Measurements from ENCODE around the gene IQCH. TPM values are rescaled to one million over a fixed set of nuclear protein-coding genes. Genes with fewer than 3 reads are reported as not detected.
A peak's percentile ranks its signal among the peaks of the same experiment; 100 is the strongest.

The IQCH gene
- total RNA-seq, 1 experiment from 2014 or later, result 1.9 TPM

DNA sequence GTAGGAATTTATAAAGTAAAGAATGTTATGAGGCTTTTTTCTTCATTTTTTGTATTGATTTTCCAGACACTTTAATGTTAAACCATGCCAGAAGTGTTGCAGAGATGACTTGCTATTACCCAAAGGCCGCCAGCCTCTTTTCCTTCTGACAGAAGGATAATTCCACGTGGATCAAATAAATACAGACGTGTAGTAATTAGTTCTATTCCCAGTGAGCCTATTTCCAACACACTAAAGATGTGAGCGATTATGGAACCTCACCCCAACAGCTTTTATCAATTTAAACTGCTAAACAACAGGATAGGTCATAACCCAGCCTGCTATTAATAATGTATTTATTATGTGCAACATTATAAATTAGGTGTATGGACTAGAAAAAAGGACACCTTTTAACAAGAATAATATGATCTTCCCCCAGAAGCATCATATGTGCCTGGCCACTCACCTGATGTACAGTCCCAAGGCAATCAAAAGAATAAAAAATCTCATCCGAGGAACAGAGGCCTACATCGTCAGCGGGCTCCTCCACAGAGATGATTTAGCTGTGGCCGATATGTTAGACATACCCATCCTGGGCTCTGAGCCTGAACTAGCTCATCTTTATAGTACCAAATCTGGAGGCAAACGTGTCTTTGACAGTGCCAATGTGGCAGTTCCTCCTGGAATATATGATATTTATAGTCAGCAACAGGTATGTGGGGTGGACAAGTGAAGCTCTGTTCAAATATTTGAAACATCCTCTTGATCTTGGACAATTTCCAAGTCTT, 140.5 kb downstream of the IQCH start:
- DNase-seq (ENCODE audit: low spot score), result no peak
- no peak for ATAC-seq
- H3K9me3 Mint-ChIP-seq, result no peaks in the 10 kb centered on the region
- peaks cover 17% of the 10 kb centered on the region for H3K27me3 Mint-ChIP-seq (ENCODE audit: low read depth)
- no peak overlapping the region for H3K4me3 Mint-ChIP-seq
- H3K27ac Mint-ChIP-seq, result no peak overlapping the region
- POLR2A ChIA-PET, result no interaction called here
- CTCF ChIA-PET, result no interaction called here
- H3K36me3 Mint-ChIP-seq, result no peaks in the 10 kb centered on the region
- TF ChIP-seq, protein P1, sequence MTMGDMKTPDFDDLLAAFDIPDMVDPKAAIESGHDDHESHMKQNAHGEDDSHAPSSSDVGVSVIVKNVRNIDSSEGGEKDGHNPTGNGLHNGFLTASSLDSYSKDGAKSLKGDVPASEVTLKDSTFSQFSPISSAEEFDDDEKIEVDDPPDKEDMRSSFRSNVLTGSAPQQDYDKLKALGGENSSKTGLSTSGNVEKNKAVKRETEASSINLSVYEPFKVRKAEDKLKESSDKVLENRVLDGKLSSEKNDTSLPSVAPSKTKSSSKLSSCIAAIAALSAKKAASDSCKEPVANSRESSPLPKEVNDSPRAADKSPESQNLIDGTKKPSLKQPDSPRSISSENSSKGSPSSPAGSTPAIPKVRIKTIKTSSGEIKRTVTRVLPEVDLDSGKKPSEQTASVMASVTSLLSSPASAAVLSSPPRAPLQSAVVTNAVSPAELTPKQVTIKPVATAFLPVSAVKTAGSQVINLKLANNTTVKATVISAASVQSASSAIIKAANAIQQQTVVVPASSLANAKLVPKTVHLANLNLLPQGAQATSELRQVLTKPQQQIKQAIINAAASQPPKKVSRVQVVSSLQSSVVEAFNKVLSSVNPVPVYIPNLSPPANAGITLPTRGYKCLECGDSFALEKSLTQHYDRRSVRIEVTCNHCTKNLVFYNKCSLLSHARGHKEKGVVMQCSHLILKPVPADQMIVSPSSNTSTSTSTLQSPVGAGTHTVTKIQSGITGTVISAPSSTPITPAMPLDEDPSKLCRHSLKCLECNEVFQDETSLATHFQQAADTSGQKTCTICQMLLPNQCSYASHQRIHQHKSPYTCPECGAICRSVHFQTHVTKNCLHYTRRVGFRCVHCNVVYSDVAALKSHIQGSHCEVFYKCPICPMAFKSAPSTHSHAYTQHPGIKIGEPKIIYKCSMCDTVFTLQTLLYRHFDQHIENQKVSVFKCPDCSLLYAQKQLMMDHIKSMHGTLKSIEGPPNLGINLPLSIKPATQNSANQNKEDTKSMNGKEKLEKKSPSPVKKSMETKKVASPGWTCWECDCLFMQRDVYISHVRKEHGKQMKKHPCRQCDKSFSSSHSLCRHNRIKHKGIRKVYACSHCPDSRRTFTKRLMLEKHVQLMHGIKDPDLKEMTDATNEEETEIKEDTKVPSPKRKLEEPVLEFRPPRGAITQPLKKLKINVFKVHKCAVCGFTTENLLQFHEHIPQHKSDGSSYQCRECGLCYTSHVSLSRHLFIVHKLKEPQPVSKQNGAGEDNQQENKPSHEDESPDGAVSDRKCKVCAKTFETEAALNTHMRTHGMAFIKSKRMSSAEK (CRISPR knock-in tag; IDR thresholded peaks at IDR 0.05; ENCODE audit: borderline replicate concordance), result no peak
- TF ChIP-seq ESRRA (CRISPR knock-in tag; IDR thresholded peaks at IDR 0.05; ENCODE audit: borderline replicate concordance) (no peak), GRHL2 (CRISPR knock-in tag; IDR thresholded peaks at IDR 0.05; ENCODE audit: insufficient replicate concordance, severe bottlenecking) (no peak)
- TF ChIP-seq, protein P2, sequence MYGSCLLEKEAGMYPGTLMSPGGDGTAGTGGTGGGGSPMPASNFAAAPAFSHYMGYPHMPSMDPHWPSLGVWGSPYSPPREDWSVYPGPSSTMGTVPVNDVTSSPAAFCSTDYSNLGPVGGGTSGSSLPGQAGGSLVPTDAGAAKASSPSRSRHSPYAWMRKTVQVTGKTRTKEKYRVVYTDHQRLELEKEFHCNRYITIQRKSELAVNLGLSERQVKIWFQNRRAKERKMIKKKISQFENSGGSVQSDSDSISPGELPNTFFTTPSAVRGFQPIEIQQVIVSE (CRISPR knock-in tag; IDR thresholded peaks at IDR 0.05; ENCODE audit: borderline replicate concordance), result no peak
- peaks cover 17% of the 10 kb centered on the region for H3K4me1 Mint-ChIP-seq

DNA sequence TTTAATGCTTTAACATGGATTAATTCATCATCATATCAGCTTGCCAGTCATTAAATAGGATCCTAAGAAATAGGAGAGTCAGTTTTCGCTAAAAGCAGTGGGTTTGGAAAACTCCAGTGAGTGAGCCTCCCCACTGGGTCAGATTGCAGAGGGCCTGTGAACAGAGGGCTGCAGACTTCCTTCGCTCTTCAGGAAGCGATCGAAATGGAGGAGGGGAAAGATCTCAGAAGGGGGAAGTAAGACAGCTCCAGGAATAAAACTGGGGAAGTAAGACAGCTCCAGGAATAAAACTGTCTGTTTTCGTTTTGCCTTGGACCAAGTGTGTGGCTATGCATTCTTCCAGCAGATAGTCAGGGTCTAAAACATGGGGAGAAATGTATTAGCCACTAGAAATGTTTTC, 141.5 kb downstream of the IQCH start:
- TF ChIP-seq RELA (CRISPR knock-in tag; IDR thresholded peaks at IDR 0.05; ENCODE audit: borderline replicate concordance), result no peak
- POLR2A ChIA-PET, result no interaction called here
- Mint-ChIP-seq H3K36me3 (no peaks in the 10 kb centered on the region), H3K9me3 (no peaks in the 10 kb centered on the region), H3K4me3 (no peak overlapping the region), H3K27ac (no peak overlapping the region), H3K4me1 (peaks cover 18% of the 10 kb centered on the region), H3K27me3 (ENCODE audit: low read depth) (peaks cover 17% of the 10 kb centered on the region)
- ATAC-seq (0 out of 2 replicates have a peak, but pooled peaks have one; percentile 24), DNase-seq (ENCODE audit: low spot score) (no peak)
- CTCF ChIA-PET, result interaction anchor here (1.2 to 1.4 kb wide), 2 partner anchors 10 to 92 kb away, joined by 3 to 4 read pairs; no protein-coding TSS in a partner anchor

DNA sequence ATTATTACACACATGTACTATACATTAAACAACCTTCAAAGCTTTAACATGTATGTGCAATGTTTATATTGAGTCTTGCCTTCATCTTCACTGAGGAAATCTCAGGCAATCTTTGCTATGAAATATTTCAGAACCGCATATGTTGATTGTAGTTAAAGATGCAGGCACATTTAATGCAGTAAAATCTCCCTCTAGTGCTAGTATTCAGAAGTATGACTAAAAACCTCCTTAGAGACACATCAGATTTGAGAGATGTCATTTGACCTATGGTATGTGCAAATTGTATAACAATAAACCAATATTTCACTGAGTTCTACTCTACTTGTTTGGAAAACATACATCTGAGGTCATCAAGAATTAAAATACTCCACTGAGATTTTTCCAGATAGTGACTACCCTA, 142.6 kb downstream of the IQCH start:
- TF ChIP-seq NFATC4 (CRISPR knock-in tag; IDR thresholded peaks at IDR 0.05), result no peak
- Mint-ChIP-seq H3K9me3 (no peaks in the 10 kb centered on the region), H3K27me3 (ENCODE audit: low read depth) (peaks cover 17% of the 10 kb centered on the region), H3K36me3 (no peaks in the 10 kb centered on the region), H3K27ac (no peak overlapping the region), H3K4me3 (no peak overlapping the region), H3K4me1 (peaks cover 22% of the 10 kb centered on the region)
- CTCF ChIA-PET, result interaction anchor here (1.2 to 1.4 kb wide), 2 partner anchors 11 to 93 kb away, joined by 3 to 4 read pairs; no protein-coding TSS in a partner anchor
- ATAC-seq, result no peak
- POLR2A ChIA-PET, result no interaction called here
- no peak for DNase-seq (ENCODE audit: low spot score)

DNA sequence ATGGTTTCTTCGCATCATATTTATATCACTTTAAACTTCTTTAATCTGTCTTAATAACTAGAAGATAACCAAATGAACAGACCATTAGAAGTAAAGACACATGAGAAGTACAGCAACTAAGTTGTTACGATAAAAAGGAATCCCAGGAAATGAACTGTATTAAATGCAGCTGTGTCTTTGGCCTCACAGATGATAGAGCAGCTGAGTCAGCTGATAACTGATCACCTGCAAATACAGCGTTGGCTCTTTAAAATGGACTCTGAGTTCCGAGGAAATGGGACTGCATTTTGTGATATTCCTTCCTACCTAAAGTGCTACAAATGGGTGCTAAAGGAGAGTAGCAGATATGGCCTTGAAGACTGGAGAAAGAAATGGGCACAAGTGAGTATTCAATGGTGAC, 145.3 kb downstream of the IQCH start:
- CTCF ChIA-PET, result interaction anchor here (0.9 kb wide), 1 partner anchor 433 kb away, joined by 3 read pairs; no protein-coding TSS in a partner anchor

More for the DNA sequence above, 145.3 kb downstream of the IQCH start:
- no peaks in the 10 kb centered on the region for H3K9me3 Mint-ChIP-seq
- peaks cover 37% of the 10 kb centered on the region for H3K4me1 Mint-ChIP-seq
- no peak overlapping the region for H3K4me3 Mint-ChIP-seq
- POLR2A ChIA-PET, result interaction anchor here (0.6 kb wide), 1 partner anchor 159 kb away, joined by 3 read pairs; no protein-coding TSS in a partner anchor
- H3K36me3 Mint-ChIP-seq, result no peaks in the 10 kb centered on the region
- ATAC-seq, result no peak
- no peak overlapping the region for H3K27ac Mint-ChIP-seq
- no peak for TF ChIP-seq ZNF121 (CRISPR knock-in tag; IDR thresholded peaks at IDR 0.05)
- TF ChIP-seq, protein P3, sequence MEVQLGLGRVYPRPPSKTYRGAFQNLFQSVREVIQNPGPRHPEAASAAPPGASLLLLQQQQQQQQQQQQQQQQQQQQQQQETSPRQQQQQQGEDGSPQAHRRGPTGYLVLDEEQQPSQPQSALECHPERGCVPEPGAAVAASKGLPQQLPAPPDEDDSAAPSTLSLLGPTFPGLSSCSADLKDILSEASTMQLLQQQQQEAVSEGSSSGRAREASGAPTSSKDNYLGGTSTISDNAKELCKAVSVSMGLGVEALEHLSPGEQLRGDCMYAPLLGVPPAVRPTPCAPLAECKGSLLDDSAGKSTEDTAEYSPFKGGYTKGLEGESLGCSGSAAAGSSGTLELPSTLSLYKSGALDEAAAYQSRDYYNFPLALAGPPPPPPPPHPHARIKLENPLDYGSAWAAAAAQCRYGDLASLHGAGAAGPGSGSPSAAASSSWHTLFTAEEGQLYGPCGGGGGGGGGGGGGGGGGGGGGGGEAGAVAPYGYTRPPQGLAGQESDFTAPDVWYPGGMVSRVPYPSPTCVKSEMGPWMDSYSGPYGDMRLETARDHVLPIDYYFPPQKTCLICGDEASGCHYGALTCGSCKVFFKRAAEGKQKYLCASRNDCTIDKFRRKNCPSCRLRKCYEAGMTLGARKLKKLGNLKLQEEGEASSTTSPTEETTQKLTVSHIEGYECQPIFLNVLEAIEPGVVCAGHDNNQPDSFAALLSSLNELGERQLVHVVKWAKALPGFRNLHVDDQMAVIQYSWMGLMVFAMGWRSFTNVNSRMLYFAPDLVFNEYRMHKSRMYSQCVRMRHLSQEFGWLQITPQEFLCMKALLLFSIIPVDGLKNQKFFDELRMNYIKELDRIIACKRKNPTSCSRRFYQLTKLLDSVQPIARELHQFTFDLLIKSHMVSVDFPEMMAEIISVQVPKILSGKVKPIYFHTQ (CRISPR knock-in tag; IDR thresholded peaks at IDR 0.05), result no peak
- TF ChIP-seq, protein P4, sequence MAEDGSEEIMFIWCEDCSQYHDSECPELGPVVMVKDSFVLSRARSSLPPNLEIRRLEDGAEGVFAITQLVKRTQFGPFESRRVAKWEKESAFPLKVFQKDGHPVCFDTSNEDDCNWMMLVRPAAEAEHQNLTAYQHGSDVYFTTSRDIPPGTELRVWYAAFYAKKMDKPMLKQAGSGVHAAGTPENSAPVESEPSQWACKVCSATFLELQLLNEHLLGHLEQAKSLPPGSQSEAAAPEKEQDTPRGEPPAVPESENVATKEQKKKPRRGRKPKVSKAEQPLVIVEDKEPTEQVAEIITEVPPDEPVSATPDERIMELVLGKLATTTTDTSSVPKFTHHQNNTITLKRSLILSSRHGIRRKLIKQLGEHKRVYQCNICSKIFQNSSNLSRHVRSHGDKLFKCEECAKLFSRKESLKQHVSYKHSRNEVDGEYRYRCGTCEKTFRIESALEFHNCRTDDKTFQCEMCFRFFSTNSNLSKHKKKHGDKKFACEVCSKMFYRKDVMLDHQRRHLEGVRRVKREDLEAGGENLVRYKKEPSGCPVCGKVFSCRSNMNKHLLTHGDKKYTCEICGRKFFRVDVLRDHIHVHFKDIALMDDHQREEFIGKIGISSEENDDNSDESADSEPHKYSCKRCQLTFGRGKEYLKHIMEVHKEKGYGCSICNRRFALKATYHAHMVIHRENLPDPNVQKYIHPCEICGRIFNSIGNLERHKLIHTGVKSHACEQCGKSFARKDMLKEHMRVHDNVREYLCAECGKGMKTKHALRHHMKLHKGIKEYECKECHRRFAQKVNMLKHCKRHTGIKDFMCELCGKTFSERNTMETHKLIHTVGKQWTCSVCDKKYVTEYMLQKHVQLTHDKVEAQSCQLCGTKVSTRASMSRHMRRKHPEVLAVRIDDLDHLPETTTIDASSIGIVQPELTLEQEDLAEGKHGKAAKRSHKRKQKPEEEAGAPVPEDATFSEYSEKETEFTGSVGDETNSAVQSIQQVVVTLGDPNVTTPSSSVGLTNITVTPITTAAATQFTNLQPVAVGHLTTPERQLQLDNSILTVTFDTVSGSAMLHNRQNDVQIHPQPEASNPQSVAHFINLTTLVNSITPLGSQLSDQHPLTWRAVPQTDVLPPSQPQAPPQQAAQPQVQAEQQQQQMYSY (CRISPR knock-in tag; IDR thresholded peaks at IDR 0.05), result no peak
- H3K27me3 Mint-ChIP-seq (ENCODE audit: low read depth), result peaks cover 25% of the 10 kb centered on the region
- no peak for DNase-seq (ENCODE audit: low spot score)
